SK-N-SH treated with all-trans-retinoic acid at 6 μM for 48 hours (cell line): ENCODE data around the gene TH.

Experiments used
- ATAC-seq: fragments of 200-7000 bp; cut with Tn5 transposase; 3 replicates; pipeline ENCODE4 v1.9.1; 2020; ENCODE audit warnings: mild to moderate bottlenecking, moderate library complexity
- ARNTL ChIP-seq: fragments of 450-650 bp; formaldehyde crosslinking; IDR thresholded peaks from 2 replicates; pipeline ENCODE4 v1.5.0; 2020; ENCODE audit warnings: low read depth, mild to moderate bottlenecking, moderate library complexity, borderline replicate concordance
- BACH2 ChIP-seq: fragments of 250-450 bp; sonication (Bioruptor Pico); IDR thresholded peaks from 2 replicates; pipeline ENCODE4 v1.9.0; 2021; ENCODE audit warnings: mild to moderate bottlenecking, borderline replicate concordance
- CREB5 ChIP-seq: fragments of 250-450 bp; sonication (Bioruptor Pico); IDR thresholded peaks from 2 replicates; pipeline ENCODE4 v1.5.1; 2020; ENCODE audit warnings: low read depth, mild to moderate bottlenecking, moderate library complexity
- CSDC2 ChIP-seq: fragments of 250-450 bp; sonication (Bioruptor Pico); IDR thresholded peaks from 2 replicates; pipeline ENCODE4 v1.5.0; 2020; ENCODE audit warnings: mild to moderate bottlenecking, moderate library complexity
- CSRNP3 ChIP-seq: fragments of 250-450 bp; sonication (Bioruptor Pico); IDR thresholded peaks from 2 replicates; pipeline ENCODE4 v1.5.1; 2021; ENCODE audit warnings: mild to moderate bottlenecking, moderate library complexity
- ESRRG ChIP-seq: fragments of 250-450 bp; sonication (Bioruptor Pico); IDR thresholded peaks from 2 replicates; pipeline ENCODE4 v1.6.1; 2021; ENCODE audit warnings: mild to moderate bottlenecking
- GLIS3 ChIP-seq: fragments of 250-450 bp; sonication (Bioruptor Pico); IDR thresholded peaks from 2 replicates; pipeline ENCODE4 v1.5.0; 2020; ENCODE audit warnings: mild to moderate bottlenecking, moderate library complexity
- ISL1 ChIP-seq: fragments of 250-450 bp; sonication (Bioruptor Pico); IDR thresholded peaks from 2 replicates; pipeline ENCODE4 v2.1.2; 2022; ENCODE audit warnings: mild to moderate bottlenecking, moderate library complexity
- OSR1 ChIP-seq: fragments of 250-450 bp; sonication (Bioruptor Pico); IDR thresholded peaks from 2 replicates; pipeline ENCODE4 v1.8.0; 2022; ENCODE audit warnings: moderate library complexity, mild to moderate bottlenecking, inconsistent platforms
- PATZ1 ChIP-seq: fragments of 250-450 bp; sonication (Bioruptor Pico); IDR thresholded peaks from 2 replicates; pipeline ENCODE4 v1.8.0; 2020; ENCODE audit warnings: mild to moderate bottlenecking, moderate library complexity, borderline replicate concordance
- POU6F1 ChIP-seq: fragments of 250-450 bp; sonication (Bioruptor Pico); IDR thresholded peaks from 2 replicates; pipeline ENCODE4 v1.8.0; 2021; ENCODE audit warnings: low read depth, mild to moderate bottlenecking, moderate library complexity, borderline replicate concordance
- PPARA ChIP-seq: fragments of 250-450 bp; sonication (Bioruptor Pico); IDR thresholded peaks from 2 replicates; pipeline ENCODE4 v1.5.0; 2020; ENCODE audit warnings: mild to moderate bottlenecking, borderline replicate concordance
- RARB ChIP-seq: fragments of 250-450 bp; sonication (Bioruptor Pico); IDR thresholded peaks from 2 replicates; pipeline ENCODE4 v1.8.0; 2021; ENCODE audit warnings: mild to moderate bottlenecking, moderate library complexity
- SNAI2 ChIP-seq: fragments of 250-450 bp; sonication (Bioruptor Pico); IDR thresholded peaks from 2 replicates; pipeline ENCODE4 v1.5.0; 2020; ENCODE audit warnings: mild to moderate bottlenecking, moderate library complexity
- TCF4 ChIP-seq: fragments of 250-450 bp; sonication (Bioruptor Pico); IDR thresholded peaks from 2 replicates; pipeline ENCODE4 v1.8.0; 2021; ENCODE audit warnings: mild to moderate bottlenecking, moderate library complexity, borderline replicate concordance
- TOX ChIP-seq: fragments of 250-450 bp; sonication (Bioruptor Pico); IDR thresholded peaks from 2 replicates; pipeline ENCODE4 v1.8.0; 2021; ENCODE audit warnings: mild to moderate bottlenecking, moderate library complexity, borderline replicate concordance
- TSHZ2 ChIP-seq: fragments of 250-450 bp; sonication (Bioruptor Pico); IDR thresholded peaks from 2 replicates; pipeline ENCODE4 v1.5.0; 2020; ENCODE audit warnings: mild to moderate bottlenecking, moderate library complexity
- ZC3H10 ChIP-seq: fragments of 250-450 bp; sonication (Bioruptor Pico); IDR thresholded peaks from 2 replicates; pipeline ENCODE4 v1.5.1; 2021; ENCODE audit warnings: mild to moderate bottlenecking, moderate library complexity
- ZFP3 ChIP-seq: fragments of 250-450 bp; sonication (Bioruptor Pico); IDR thresholded peaks from 2 replicates; pipeline ENCODE4 v1.5.0; 2020; ENCODE audit warnings: mild to moderate bottlenecking, moderate library complexity
- ZFP30 ChIP-seq: fragments of 450-650 bp; formaldehyde crosslinking; IDR thresholded peaks from 2 replicates; pipeline ENCODE4 v1.5.0; 2022; ENCODE audit warnings: mild to moderate bottlenecking, moderate library complexity
- ZNF565 ChIP-seq: fragments of 450-650 bp; formaldehyde crosslinking; conservative IDR thresholded peaks from 2 replicates; pipeline ENCODE4 v1.5.0; 2020; ENCODE audit warnings: low read depth, mild to moderate bottlenecking, moderate library complexity
- ZNF70 ChIP-seq: fragments of 450-650 bp; formaldehyde crosslinking; IDR thresholded peaks from 2 replicates; pipeline ENCODE4 v1.5.0; 2020; ENCODE audit warnings: mild to moderate bottlenecking, moderate library complexity
- ZNF8 ChIP-seq: fragments of 450-650 bp; formaldehyde crosslinking; IDR thresholded peaks from 2 replicates; pipeline ENCODE4 v1.5.0; 2020; ENCODE audit warnings: mild to moderate bottlenecking, moderate library complexity

TH gene

GRCh38 chr11:2177076-2177475, 5.5 kb upstream of the TH start:
- no peak for TF ChIP-seq GLIS3 (CRISPR knock-in tag)
- TF ChIP-seq CSDC2: no peak
- no peak for TF ChIP-seq TSHZ2 (CRISPR knock-in tag)
- no peak for TF ChIP-seq POU6F1 (CRISPR knock-in tag)
- TF ChIP-seq BACH2 (CRISPR knock-in tag): no peak
- TF ChIP-seq CREB5 (CRISPR knock-in tag): no peak
- TF ChIP-seq TOX: no peak
- TF ChIP-seq PATZ1 (CRISPR knock-in tag): no peak
- no peak for TF ChIP-seq ESRRG
- no peak for TF ChIP-seq ZC3H10
- TF ChIP-seq ISL1 (CRISPR knock-in tag): no peak
- no peak for TF ChIP-seq ARNTL (CRISPR knock-in tag)
- no peak for TF ChIP-seq ZFP3 (CRISPR knock-in tag)
- no peak for TF ChIP-seq ZNF565 (CRISPR knock-in tag)
- TF ChIP-seq PPARA: no peak
- TF ChIP-seq ZFP30 (CRISPR knock-in tag): no peak
- TF ChIP-seq OSR1: no peak

GRCh38 chr11:2176389-2176900, 4.8 kb upstream of the TH start:
- TF ChIP-seq ZNF8 (CRISPR knock-in tag): no peak
- no peak for TF ChIP-seq ARNTL (CRISPR knock-in tag)
- no peak for TF ChIP-seq OSR1
- TF ChIP-seq POU6F1 (CRISPR knock-in tag): no peak
- TF ChIP-seq ISL1 (CRISPR knock-in tag): no peak
- no peak for TF ChIP-seq CSRNP3 (CRISPR knock-in tag)
- no peak for TF ChIP-seq ZC3H10
- no peak for TF ChIP-seq TSHZ2 (CRISPR knock-in tag)
- no peak for TF ChIP-seq CSDC2
- no peak for TF ChIP-seq RARB
- TF ChIP-seq ZNF70: no peak
- no peak for TF ChIP-seq ZNF565 (CRISPR knock-in tag)
- TF ChIP-seq SNAI2 (CRISPR knock-in tag): no peak
- no peak for TF ChIP-seq ZFP30 (CRISPR knock-in tag)
- TF ChIP-seq ESRRG: no peak
- TF ChIP-seq PPARA: no peak
- no peak for TF ChIP-seq TCF4 (CRISPR knock-in tag)
- no peak for TF ChIP-seq ZFP3 (CRISPR knock-in tag)
- no peak for TF ChIP-seq TOX
- no peak for TF ChIP-seq CREB5 (CRISPR knock-in tag)
- TF ChIP-seq, all 23 proteins: peak for 0
- no peak for ATAC-seq

More at GRCh38 chr11:2177076-2177475, 5.5 kb upstream of the TH start:
- ATAC-seq: no peak
